Measurements from ENCODE around the gene PINK1.
"Not testable (repeated sequence)": the region's sequence is repeated elsewhere in the genome, so short reads cannot be mapped to it uniquely, and the experiment has no call there.

PINK1 gene

GRCh38 chr1:20596106-20596505, 37.2 kb upstream of the PINK1 start:
- Histone ChIP-seq H3K4me1 (ENCODE audit: control insufficient read depth, insufficient read depth, low read length) (no peaks in the 10 kb centered on the region), H3K36me3 (ENCODE audit: control insufficient read depth, insufficient read depth, low read length) (no peaks in the 10 kb centered on the region), H3K27me3 (ENCODE audit: control insufficient read depth, insufficient read depth, low read length) (no peaks in the 10 kb centered on the region), H3K4me3 (ENCODE audit: low read length) (no peak overlapping the region), H3K9me3 (ENCODE audit: control insufficient read depth, insufficient read depth, low read length) (no peaks in the 10 kb centered on the region), H3K27ac (ENCODE audit: low read length) (no peak overlapping the region)
- DNase-seq (ENCODE audit: low read depth, low spot score), result no peak
- no CpG with 5 or more reads among the region's 6 CpGs for WGBS (ENCODE audit: insufficient coverage, insufficient read length)

- no peak for DNase-seq (ENCODE audit: low read depth, low spot score)
- no peak overlapping the region for H3K27ac ChIP-seq (ENCODE audit: low read length)
- H3K36me3 ChIP-seq (ENCODE audit: control insufficient read depth, insufficient read depth, low read length), result no peaks in the 10 kb centered on the region
- no peaks in the 10 kb centered on the region for H3K27me3 ChIP-seq (ENCODE audit: control insufficient read depth, insufficient read depth, low read length)
- no peaks in the 10 kb centered on the region for H3K9me3 ChIP-seq (ENCODE audit: control insufficient read depth, insufficient read depth, low read length)
- no peak overlapping the region for H3K4me3 ChIP-seq (ENCODE audit: low read length)
- no peaks in the 10 kb centered on the region for H3K4me1 ChIP-seq (ENCODE audit: control insufficient read depth, insufficient read depth, low read length)
- no CpG with 5 or more reads among the region's 3 CpGs for WGBS (ENCODE audit: insufficient coverage, insufficient read length)
Observed at GRCh38 chr1:20597650-20598049, 35.6 kb upstream of the PINK1 start.

GRCh38 chr1:20600156-20600555, 33.1 kb upstream of the PINK1 start:
- WGBS (ENCODE audit: insufficient coverage, insufficient read length), result no CpG with 5 or more reads among the region's 5 CpGs
- H3K27me3 ChIP-seq (ENCODE audit: control insufficient read depth, insufficient read depth, low read length), result no peaks in the 10 kb centered on the region
- H3K4me3 ChIP-seq (ENCODE audit: low read length), result no peak overlapping the region
- no peaks in the 10 kb centered on the region for H3K36me3 ChIP-seq (ENCODE audit: control insufficient read depth, insufficient read depth, low read length)
- H3K4me1 ChIP-seq (ENCODE audit: control insufficient read depth, insufficient read depth, low read length), result no peaks in the 10 kb centered on the region
- no peak for DNase-seq (ENCODE audit: low read depth, low spot score)
- no peaks in the 10 kb centered on the region for H3K9me3 ChIP-seq (ENCODE audit: control insufficient read depth, insufficient read depth, low read length)
- H3K27ac ChIP-seq (ENCODE audit: low read length), result no peak overlapping the region

DNA sequence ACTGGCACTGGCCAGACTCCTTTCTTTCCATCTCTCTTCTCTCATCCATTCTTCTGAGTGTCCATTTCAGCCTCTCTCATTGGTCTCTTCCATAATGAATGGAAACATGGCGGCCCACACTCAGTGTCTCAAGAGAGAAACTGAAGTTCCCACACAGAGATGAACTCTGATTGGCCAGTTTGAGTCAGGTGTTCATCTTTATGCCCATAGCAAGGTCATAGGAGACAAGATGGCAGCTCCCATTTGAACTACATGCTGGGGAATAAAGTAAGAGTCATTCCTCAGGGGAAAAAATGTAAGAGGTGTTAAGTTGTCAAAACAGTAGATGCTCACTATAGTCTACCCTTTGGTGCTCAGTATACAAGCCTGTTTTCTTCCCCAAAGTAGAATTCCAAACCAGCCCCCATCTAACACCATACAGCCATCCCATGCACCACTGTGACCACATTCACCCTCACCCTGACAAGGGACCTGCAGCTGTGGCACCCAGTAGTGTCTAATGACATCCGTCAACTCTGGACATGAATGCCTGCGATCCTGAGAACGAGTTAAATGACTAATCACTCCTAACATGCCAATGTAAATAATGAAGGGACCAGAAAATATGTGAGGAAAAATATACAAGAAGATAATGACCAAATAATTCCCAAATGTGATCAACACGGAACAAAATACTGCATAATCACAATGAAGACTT, 32.0 kb upstream of the PINK1 start:
- Histone ChIP-seq H3K27ac (ENCODE audit: low read length) (no peak overlapping the region), H3K4me1 (ENCODE audit: control insufficient read depth, insufficient read depth, low read length) (no peaks in the 10 kb centered on the region), H3K9me3 (ENCODE audit: control insufficient read depth, insufficient read depth, low read length) (no peaks in the 10 kb centered on the region), H3K36me3 (ENCODE audit: control insufficient read depth, insufficient read depth, low read length) (no peaks in the 10 kb centered on the region), H3K4me3 (ENCODE audit: low read length) (no peak overlapping the region), H3K27me3 (ENCODE audit: control insufficient read depth, insufficient read depth, low read length) (no peaks in the 10 kb centered on the region)
- DNase-seq (ENCODE audit: low read depth, low spot score), result no peak
- no CpG with 5 or more reads among the region's 5 CpGs for WGBS (ENCODE audit: insufficient coverage, insufficient read length)

DNA sequence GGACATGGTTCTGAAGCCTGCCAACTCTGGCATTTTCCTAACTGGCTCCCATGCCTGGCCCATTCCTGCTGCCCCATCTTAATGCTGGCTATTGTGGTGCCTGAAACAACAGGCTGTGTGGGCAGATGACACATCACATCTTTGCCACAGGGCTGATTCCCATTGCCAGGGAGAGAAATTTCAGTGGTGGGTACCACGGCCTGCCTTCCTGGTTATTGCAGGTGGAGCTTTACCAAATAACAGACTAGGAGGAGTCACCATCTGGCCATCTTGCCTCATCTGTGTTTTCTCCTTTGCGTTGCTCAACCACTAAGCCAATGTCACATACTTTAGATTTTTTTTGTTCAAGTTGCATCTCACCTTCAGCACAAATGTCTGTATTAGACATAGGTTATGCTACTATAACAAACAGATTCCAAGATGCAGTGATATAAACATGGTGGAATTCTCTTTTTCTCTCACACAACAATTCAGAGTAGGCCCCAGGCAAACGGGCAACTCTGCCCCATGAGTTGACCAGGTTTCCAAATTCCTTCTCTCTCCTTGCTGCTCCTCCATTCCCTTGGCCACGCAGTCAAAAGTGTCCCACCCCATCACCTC, 30.3 kb upstream of the PINK1 start:
- Histone ChIP-seq H3K27me3 (ENCODE audit: control insufficient read depth, insufficient read depth, low read length) (no peaks in the 10 kb centered on the region), H3K9me3 (ENCODE audit: control insufficient read depth, insufficient read depth, low read length) (no peaks in the 10 kb centered on the region), H3K4me1 (ENCODE audit: control insufficient read depth, insufficient read depth, low read length) (no peaks in the 10 kb centered on the region), H3K27ac (ENCODE audit: low read length) (no peak overlapping the region), H3K4me3 (ENCODE audit: low read length) (no peak overlapping the region), H3K36me3 (ENCODE audit: control insufficient read depth, insufficient read depth, low read length) (no peaks in the 10 kb centered on the region)
- no peak for DNase-seq (ENCODE audit: low read depth, low spot score)
- WGBS (ENCODE audit: insufficient coverage, insufficient read length), result no CpG with 5 or more reads among the region's 4 CpGs

GRCh38 chr1:20603504-20604464, 29.5 kb upstream of the PINK1 start:
- no peaks in the 10 kb centered on the region for H3K27me3 ChIP-seq (ENCODE audit: control insufficient read depth, insufficient read depth, low read length)
- no peak for DNase-seq (ENCODE audit: low read depth, low spot score)
- H3K36me3 ChIP-seq (ENCODE audit: control insufficient read depth, insufficient read depth, low read length), result no peaks in the 10 kb centered on the region
- no CpG with 5 or more reads among the region's 9 CpGs for WGBS (ENCODE audit: insufficient coverage, insufficient read length)
- H3K4me3 ChIP-seq (ENCODE audit: low read length), result no peak overlapping the region
- H3K9me3 ChIP-seq (ENCODE audit: control insufficient read depth, insufficient read depth, low read length), result no peaks in the 10 kb centered on the region
- H3K4me1 ChIP-seq (ENCODE audit: control insufficient read depth, insufficient read depth, low read length), result no peaks in the 10 kb centered on the region
- H3K27ac ChIP-seq (ENCODE audit: low read length), result no peak overlapping the region

DNA sequence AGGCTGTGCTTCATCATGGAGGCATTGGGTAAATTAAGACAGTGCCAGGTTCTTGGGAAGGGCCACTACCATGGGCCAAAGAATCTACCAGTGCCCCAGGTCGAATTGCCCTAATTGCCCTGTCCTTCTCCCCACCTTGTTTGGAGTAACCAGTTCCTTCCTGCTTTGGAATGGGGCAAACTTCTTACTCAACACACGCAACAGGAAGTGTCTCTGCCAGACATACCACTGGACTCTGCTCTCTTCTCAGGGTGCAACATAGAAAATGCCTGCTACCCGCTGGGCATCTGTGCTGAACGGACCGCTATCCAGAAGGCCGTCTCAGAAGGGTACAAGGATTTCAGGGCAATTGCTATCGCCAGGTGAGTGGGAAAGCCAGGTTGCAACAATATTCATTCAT, 28.6 kb upstream of the PINK1 start:
- H3K4me1 ChIP-seq (ENCODE audit: control insufficient read depth, insufficient read depth, low read length), result no peaks in the 10 kb centered on the region
- no peak overlapping the region for H3K4me3 ChIP-seq (ENCODE audit: low read length)
- H3K27me3 ChIP-seq (ENCODE audit: control insufficient read depth, insufficient read depth, low read length), result no peaks in the 10 kb centered on the region
- H3K27ac ChIP-seq (ENCODE audit: low read length), result no peak overlapping the region
- no peaks in the 10 kb centered on the region for H3K9me3 ChIP-seq (ENCODE audit: control insufficient read depth, insufficient read depth, low read length)
- no CpG with 5 or more reads among the region's 7 CpGs for WGBS (ENCODE audit: insufficient coverage, insufficient read length)
- H3K36me3 ChIP-seq (ENCODE audit: control insufficient read depth, insufficient read depth, low read length), result no peaks in the 10 kb centered on the region
- no peak for DNase-seq (ENCODE audit: low read depth, low spot score)

GRCh38 chr1:20606801-20607570, 26.3 kb upstream of the PINK1 start:
- not testable (repeated sequence) for H3K9me3 ChIP-seq (ENCODE audit: control insufficient read depth, insufficient read depth, low read length); DNase-seq (ENCODE audit: low read depth, low spot score); H3K27ac ChIP-seq (ENCODE audit: low read length); H3K27me3 ChIP-seq (ENCODE audit: control insufficient read depth, insufficient read depth, low read length); H3K4me3 ChIP-seq (ENCODE audit: low read length); H3K36me3 ChIP-seq (ENCODE audit: control insufficient read depth, insufficient read depth, low read length); H3K4me1 ChIP-seq (ENCODE audit: control insufficient read depth, insufficient read depth, low read length)
- no CpG with 5 or more reads among the region's 7 CpGs for WGBS (ENCODE audit: insufficient coverage, insufficient read length)

DNA sequence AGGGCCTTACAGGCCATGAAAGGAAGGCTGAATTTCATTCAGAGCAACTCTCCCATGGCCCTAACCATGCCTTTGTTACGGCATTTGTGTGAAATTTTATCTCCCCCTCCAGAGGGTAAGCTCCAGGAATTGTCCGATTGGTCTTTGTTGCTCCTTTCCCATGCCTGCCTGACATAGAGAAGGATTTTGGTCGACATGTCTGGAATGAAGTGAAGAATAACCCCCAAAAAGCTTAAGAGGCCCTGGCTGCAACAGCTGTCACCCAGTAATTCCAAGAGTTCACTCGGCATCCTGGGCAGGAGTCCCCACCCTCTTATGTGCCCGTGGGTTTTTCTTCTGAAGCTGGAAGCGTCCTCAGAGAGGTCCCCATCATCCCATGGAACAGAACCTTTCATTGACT, 23.7 kb upstream of the PINK1 start:
- H3K4me3 ChIP-seq (ENCODE audit: low read length), result no peak overlapping the region
- no CpG with 5 or more reads among the region's 6 CpGs for WGBS (ENCODE audit: insufficient coverage, insufficient read length)
- peaks cover 4% of the 10 kb centered on the region; the same call in 1 of the 2 replicates for H3K4me1 ChIP-seq (ENCODE audit: control insufficient read depth, insufficient read depth, low read length)
- no peak for DNase-seq (ENCODE audit: low read depth, low spot score)
- no peak overlapping the region for H3K27ac ChIP-seq (ENCODE audit: low read length)
- H3K9me3 ChIP-seq (ENCODE audit: control insufficient read depth, insufficient read depth, low read length), result no peaks in the 10 kb centered on the region
- H3K27me3 ChIP-seq (ENCODE audit: control insufficient read depth, insufficient read depth, low read length), result no peaks in the 10 kb centered on the region
- H3K36me3 ChIP-seq (ENCODE audit: control insufficient read depth, insufficient read depth, low read length), result no peaks in the 10 kb centered on the region

DNA sequence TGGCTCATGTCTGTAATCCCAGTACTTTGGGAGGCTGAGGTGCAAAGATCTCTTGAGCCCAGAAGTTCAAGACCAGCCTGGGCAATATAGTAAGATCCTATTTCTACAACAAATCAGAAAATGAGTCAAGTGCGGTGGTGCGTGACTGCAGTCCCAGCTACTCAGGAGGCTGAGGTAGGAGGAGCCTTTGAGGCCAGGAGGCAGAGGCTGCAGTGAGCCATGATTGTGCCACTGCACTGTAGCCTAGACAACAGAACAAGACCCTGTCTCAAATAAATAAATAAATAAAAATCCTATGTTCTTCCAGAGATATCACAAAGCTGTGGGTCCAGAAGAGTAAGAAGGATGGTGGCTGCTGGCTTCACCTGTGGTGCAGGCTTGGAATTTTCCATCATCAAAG, 22.3 kb upstream of the PINK1 start:
- WGBS (ENCODE audit: insufficient coverage, insufficient read length), result no CpG with 5 or more reads among the region's 2 CpGs

More for the DNA sequence above, 22.3 kb upstream of the PINK1 start:
- Histone ChIP-seq H3K27ac (ENCODE audit: low read length) (no peak overlapping the region), H3K36me3 (ENCODE audit: control insufficient read depth, insufficient read depth, low read length) (no peaks in the 10 kb centered on the region), H3K4me1 (ENCODE audit: control insufficient read depth, insufficient read depth, low read length) (peaks cover 4% of the 10 kb centered on the region; the same call in 1 of the 2 replicates), H3K9me3 (ENCODE audit: control insufficient read depth, insufficient read depth, low read length) (no peaks in the 10 kb centered on the region), H3K4me3 (ENCODE audit: low read length) (no peak overlapping the region), H3K27me3 (ENCODE audit: control insufficient read depth, insufficient read depth, low read length) (no peaks in the 10 kb centered on the region)
- no peak for DNase-seq (ENCODE audit: low read depth, low spot score)

Data from iPS DF 6.9 (cell line).